ENCODE measurements around the gene WFIKKN2.

GRCh38 chr17:50839591-50840310 is 4.4 kb downstream of the WFIKKN2 start:
- TF ChIP-seq TAF1 (IDR thresholded peaks at IDR 0.05; ENCODE audit: borderline replicate concordance, insufficient read depth, low read length) (no peak), SIN3A (IDR thresholded peaks at IDR 0.05; ENCODE audit: borderline replicate concordance, insufficient read depth, low read length) (no peak), POLR2AphosphoS5 (IDR thresholded peaks at IDR 0.05; ENCODE audit: low read depth, low read length) (no peak)
- TF ChIP-seq, protein P1, sequence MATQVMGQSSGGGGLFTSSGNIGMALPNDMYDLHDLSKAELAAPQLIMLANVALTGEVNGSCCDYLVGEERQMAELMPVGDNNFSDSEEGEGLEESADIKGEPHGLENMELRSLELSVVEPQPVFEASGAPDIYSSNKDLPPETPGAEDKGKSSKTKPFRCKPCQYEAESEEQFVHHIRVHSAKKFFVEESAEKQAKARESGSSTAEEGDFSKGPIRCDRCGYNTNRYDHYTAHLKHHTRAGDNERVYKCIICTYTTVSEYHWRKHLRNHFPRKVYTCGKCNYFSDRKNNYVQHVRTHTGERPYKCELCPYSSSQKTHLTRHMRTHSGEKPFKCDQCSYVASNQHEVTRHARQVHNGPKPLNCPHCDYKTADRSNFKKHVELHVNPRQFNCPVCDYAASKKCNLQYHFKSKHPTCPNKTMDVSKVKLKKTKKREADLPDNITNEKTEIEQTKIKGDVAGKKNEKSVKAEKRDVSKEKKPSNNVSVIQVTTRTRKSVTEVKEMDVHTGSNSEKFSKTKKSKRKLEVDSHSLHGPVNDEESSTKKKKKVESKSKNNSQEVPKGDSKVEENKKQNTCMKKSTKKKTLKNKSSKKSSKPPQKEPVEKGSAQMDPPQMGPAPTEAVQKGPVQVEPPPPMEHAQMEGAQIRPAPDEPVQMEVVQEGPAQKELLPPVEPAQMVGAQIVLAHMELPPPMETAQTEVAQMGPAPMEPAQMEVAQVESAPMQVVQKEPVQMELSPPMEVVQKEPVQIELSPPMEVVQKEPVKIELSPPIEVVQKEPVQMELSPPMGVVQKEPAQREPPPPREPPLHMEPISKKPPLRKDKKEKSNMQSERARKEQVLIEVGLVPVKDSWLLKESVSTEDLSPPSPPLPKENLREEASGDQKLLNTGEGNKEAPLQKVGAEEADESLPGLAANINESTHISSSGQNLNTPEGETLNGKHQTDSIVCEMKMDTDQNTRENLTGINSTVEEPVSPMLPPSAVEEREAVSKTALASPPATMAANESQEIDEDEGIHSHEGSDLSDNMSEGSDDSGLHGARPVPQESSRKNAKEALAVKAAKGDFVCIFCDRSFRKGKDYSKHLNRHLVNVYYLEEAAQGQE (IDR thresholded peaks at IDR 0.05; ENCODE audit: insufficient read depth in 1 of 2, low read depth in 2 of 2, low read length in 2 of 2): no peak
